A549 (cell line): ENCODE results near the gene MAEL.

Source experiments
- CTCF ChIP-seq: fragments of >200 bp; sonication (Bioruptor Twin); formaldehyde crosslinking; IDR thresholded peaks from 3 replicates; pipeline ENCODE4 v1.5.1; 2016
- EP300 ChIP-seq, 2 experiments: fragments of >200 bp; sonication (Bioruptor Twin); formaldehyde crosslinking; IDR thresholded peaks; 2 replicates in 1 of 2; 3 replicates in 1 of 2; pipeline ENCODE4 v1.6.1; 2016 to 2017
- HDAC2 ChIP-seq: fragments of 200-600 bp; sonication (generic); IDR thresholded peaks from 2 replicates; pipeline ENCODE4 v1.6.1; 2016
- HOXA7 ChIP-seq: fragments of 250-450 bp; sonication (Bioruptor Pico); IDR thresholded peaks from 2 replicates; pipeline ENCODE4 v1.5.0; 2020; ENCODE audit warnings: mild to moderate bottlenecking, moderate library complexity
- JUN ChIP-seq, 2 experiments: fragments of >200 bp; sonication (Bioruptor Twin); formaldehyde crosslinking; IDR thresholded peaks; 2 replicates in 1 of 2; 3 replicates in 1 of 2; pipeline ENCODE4 v1.6.1; 2016 to 2017
- MAX ChIP-seq: IDR thresholded peaks from 2 replicates; pipeline ENCODE4 v1.6.1; 2012
- NR3C1 ChIP-seq: fragments of >200 bp; sonication (Bioruptor Twin); formaldehyde crosslinking; IDR thresholded peaks from 3 replicates; pipeline ENCODE4 v1.6.1; 2017
- POLR2A ChIP-seq: IDR thresholded peaks from 2 replicates; pipeline ENCODE4 v1.6.1; 2012; ENCODE audit warnings: mild to moderate bottlenecking, low read length
- RAD21 ChIP-seq, 2 experiments: fragments of >200 bp in 1 of 2; sonication (Bioruptor Twin) in 1 of 2; formaldehyde crosslinking in 1 of 2; IDR thresholded peaks in 1 of 2; conservative IDR thresholded peaks in 1 of 2; 2 replicates in 1 of 2; 3 replicates in 1 of 2; pipeline ENCODE4 v1.6.1; 2012 to 2018; ENCODE audit warnings: inconsistent platforms in 1 of 2
- ZSCAN20 ChIP-seq: fragments of 250-450 bp; sonication (Bioruptor Pico); IDR thresholded peaks from 2 replicates; pipeline ENCODE4 v1.8.0; 2022; ENCODE audit warnings: mild to moderate bottlenecking, moderate library complexity

- TF ChIP-seq POLR2A, result no peak
- TF ChIP-seq CTCF, result no peak
- no peak for TF ChIP-seq JUN (IDR thresholded peaks at IDR 0.05)
- no peak for TF ChIP-seq MAX
- no peak for TF ChIP-seq HOXA7 (CRISPR knock-in tag)
- TF ChIP-seq ZSCAN20 (CRISPR knock-in tag), result no peak
- no peak for TF ChIP-seq RAD21 (conservative IDR thresholded peaks at IDR 0.05 in 1 of 2, IDR thresholded peaks at IDR 0.05 in 1 of 2)
- TF ChIP-seq NR3C1, result no peak
- TF ChIP-seq EP300 (IDR thresholded peaks at IDR 0.05), result no peak
- TF ChIP-seq HDAC2, result no peak
Measured at GRCh38 chr1:167011560-167012191, 22.6 kb downstream of the MAEL start.
